HG02763 (cell line): Measurements from ENCODE around the gene ECSIT.

ENCODE experiments used
- ATAC-seq: cut with Tn5 transposase; IDR thresholded peaks from one replicate; pipeline ENCODE4 v1.9.1; 2021; ENCODE audit warnings: mild to moderate bottlenecking, moderate library complexity; ENCODE audit not compliant: unreplicated experiment

The ECSIT gene

GRCh38 chr19:11551603-11552235 lies 22.8 kb upstream of the ECSIT start:
- ATAC-seq = no peak

GRCh38 chr19:11550265-11550664 lies 21.3 kb upstream of the ECSIT start:
- no peak for ATAC-seq

DNA sequence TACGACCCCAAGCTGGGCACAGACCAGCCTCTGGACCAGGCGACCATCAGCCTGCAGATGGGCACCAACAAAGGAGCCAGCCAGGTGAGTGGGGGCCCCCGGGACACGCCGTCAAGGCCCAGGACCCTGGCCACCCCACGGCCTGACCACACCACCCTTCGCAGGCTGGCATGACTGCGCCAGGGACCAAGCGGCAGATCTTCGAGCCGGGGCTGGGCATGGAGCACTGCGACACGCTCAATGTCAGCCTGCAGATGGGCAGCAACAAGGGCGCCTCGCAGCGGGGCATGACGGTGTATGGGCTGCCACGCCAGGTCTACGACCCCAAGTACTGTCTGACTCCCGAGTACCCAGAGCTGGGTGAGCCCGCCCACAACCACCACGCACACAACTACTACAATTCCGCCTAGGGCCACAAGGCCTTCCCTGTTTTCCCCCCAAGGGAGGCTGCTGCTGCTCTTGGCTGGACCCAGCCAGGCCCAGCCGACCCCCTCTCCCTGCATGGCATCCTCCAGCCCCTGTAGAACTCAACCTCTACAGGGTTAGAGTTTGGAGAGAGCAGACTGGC lies 20.5 kb upstream of the ECSIT start:
- ATAC-seq = no peak

- no peak for ATAC-seq
Observed at GRCh38 chr19:11547929-11548700, 19.2 kb upstream of the ECSIT start.

DNA sequence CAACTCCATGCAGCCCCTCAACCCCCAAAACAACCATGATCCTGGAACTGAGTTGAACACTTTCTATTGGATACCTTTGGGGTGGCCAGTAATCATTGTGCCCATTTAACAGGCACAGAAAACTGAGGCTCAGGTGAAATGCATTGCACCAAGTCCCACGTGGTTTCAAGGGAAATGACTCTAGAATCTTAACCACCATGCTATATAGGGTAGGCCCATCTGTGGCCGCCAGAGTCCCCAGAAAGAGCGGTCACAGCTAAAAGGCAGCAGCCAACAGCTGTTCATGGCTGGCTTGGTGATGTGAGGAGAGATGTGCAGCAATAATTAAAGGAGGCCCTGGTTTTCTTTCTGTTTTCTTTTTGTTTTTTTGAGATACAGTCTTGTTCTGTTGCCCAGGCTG lies 12.3 kb upstream of the ECSIT start:
- ATAC-seq = no peak

- ATAC-seq = no peak
Observed at GRCh38 chr19:11540645-11541044, 11.7 kb upstream of the ECSIT start.

DNA sequence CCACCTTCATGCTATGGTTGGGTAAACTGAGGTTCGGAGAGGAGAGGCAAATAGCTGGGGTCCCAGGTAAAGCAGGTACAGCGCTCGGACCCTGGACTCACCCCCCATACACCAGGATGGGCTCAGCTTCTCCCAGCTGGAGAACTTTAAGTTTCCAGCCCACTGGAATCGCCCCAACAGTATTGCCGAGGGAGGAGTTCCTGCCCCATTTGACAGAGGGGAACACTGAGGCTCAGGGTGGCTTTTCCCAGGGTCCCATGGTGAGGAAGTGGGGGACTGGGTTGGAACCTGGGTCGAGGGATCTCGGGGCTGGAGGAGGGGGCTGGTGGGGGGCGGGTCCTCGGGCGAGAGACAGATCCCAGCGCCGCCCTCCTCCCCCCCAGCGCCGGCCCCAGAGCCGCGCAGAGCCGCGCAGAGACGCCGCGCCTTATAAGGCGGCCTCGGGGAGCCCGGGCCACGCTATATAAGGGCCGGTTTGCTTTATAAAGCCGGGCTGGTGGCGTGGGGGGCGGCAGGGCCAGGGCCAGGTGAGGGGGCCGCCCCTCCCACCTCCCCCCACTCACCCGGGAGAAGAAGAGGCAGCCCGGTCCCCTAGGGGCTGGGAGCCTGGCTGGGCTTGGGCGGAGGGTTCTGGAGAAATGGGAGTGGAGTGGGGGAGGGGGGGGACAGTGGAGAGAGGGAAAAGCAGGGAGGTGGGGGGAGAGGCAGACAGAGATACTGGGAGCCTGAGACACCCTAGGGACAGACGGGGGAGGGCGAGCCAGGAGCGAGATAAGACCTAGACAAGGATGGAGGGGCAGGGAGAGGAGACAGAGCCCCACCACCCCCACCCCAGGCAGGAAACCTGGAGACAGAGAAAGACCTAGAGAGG lies 10.8 kb upstream of the ECSIT start:
- no peak for ATAC-seq

- no peak for ATAC-seq
Observed at GRCh38 chr19:11538232-11539036, 9.5 kb upstream of the ECSIT start, which contains the start of gene CNN1. Gene CNN1 (plus strand): TSS chr19:11538851. CDS start chr19:11538928, 77 bp downstream.

GRCh38 chr19:11535792-11536595 lies 7.1 kb upstream of the ECSIT start:
- ATAC-seq = no peak

GRCh38 chr19:11534948-11535347 lies 6.0 kb upstream of the ECSIT start:
- ATAC-seq = no peak

DNA sequence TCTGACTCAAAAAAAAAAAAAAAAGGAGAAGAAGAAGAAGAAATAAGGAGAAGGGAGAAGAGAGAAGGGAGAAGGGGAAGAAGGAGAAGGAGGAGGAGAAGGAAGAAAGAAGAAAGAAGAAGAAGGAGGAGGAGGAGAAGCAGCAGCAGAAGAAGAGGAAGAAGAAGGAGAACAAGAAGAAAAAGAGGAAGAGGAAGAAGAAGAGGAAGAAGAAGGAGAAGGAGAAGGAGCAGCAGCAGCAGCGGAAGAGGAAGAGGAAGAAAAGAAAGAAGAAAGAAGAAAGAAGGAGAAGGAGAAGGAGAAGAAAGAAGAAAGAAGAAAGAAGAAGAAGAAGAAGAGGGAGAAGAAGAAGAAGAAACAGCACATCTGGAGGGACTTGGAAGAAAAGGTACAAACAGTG lies 5.6 kb upstream of the ECSIT start:
- no peak for ATAC-seq

- ATAC-seq = no peak
Observed at GRCh38 chr19:11530432-11530831, 1.5 kb upstream of the ECSIT start.

DNA sequence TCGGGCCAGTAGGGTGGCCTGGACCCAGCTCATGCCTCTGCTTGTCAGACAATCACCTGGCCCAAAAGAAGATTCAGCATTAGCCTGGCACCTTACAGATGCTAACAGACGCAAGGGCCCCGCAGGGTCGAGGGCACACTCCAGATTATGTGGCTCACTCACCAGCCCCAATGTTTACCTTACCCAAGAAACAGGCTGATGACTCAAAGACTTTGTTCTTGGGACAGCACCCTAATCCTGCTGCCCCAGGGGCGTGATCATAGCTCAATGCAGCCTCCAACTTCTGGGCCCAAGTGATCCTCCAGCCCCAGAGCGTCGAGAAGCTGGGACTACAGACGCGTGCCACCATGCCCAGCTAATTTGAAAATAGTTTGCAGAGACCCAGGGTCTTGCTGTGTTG lies 9.8 kb downstream of the ECSIT start:
- ATAC-seq = no peak

DNA sequence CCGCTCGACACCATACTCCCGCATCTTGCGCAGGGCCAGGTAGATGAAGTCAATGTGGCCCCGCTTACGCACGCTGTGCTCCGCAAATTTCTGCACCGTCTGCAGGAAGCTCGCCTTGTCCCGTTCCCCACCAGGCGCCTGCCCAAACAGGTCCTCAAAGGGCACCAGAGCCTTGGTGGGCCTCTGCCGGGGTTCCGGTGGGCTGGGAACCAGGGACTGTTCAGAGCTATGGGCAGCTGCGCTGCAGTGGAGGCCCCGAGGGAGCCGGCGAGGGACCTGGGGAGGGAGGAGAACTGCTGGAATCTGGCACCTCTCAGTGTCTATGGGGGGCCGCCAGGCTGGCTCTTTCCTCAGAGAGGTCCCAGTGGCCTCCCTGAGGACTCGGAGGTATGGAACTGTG lies 15.0 kb downstream of the ECSIT start:
- no peak for ATAC-seq

DNA sequence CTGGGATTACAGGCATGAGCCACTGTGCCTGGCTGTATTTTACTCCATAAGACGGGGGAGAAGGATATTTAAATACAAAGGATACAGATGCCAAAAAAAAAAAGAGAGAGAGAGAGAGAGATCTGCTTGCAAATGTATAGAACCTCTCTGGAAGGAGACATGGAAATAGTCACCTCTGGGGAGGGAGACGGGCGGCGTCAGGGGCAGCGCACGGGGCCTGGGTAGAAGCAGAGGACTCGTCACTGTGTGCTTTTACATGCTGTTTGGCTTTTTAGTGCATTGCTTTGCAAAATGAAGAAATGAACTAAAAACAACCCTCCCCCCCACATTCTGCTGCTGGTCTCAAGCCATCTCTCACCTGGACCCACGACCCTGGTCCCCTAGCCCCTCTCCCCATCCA lies 18.5 kb downstream of the ECSIT start:
- no peak for ATAC-seq

DNA sequence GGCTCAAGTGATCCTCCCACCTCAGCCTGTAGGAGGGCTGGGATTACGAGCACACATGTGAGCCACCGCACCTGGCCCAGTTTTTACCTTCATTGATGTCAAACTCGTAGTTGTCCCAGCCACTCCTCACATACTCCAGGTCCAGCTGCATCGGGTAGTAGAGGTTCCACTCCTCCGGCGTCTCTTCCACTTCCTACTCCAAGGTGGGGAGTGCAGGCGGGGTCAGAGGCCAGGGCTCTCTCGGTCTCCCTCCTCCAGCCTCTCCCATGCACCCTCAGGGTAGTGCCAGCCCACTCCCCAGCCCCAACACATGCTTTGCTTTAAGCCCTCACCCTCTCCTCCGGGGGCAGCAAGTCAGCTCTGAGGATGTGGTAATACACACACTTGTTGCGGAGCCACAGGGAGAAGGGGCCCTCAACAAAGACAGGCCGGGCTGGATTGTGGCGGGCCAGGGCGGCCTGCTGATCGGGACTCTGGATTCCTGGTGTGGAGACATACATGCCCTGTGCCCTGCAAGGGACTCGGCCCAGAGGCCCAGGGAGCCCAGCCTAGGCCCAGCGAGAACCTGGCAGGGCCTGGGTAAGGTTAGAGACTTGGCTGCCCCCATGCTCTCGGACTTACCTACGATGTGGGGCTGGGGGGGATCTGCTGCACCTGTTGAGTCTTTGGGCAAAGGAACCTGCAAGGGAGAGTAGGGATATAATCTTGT lies 21.4 kb downstream of the ECSIT start:
- no peak for ATAC-seq

GRCh38 chr19:11506967-11507366 lies 22.0 kb downstream of the ECSIT start:
- no peak for ATAC-seq

DNA sequence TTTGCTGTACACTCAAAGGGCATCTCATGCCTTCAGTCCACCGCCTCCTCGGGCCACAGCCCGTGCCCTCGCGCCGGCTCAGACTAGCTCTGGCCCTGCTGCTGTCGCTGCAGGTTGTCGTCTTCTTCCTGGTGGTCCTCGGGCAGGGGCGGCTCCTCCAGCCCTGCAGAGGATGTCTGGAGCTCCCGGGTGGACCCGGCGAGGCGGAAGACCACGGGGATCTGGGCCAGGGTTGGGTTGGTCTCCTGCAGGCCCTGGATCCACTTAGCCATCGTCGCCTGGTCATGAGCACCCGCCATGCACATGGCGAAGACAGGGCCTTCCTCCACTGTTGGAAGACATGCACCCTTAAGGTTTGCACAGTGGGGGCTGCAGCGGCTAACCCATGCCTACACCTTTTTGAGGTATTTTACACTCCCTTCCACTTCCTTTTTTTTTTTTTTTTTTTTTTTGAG lies 22.8 kb downstream of the ECSIT start:
- ATAC-seq = peak; percentile 19
